HL-60 (cell line): ENCODE measurements around the gene SMG6.
"Not testable (repeated sequence)": the region's sequence is repeated elsewhere in the genome, so short reads cannot be mapped to it uniquely, and the experiment has no call there.

Experiments used
- DNase-seq, 2 experiments: peaks; one replicate each; pipeline ENCODE4 v3.0.0-alpha.2; 2010 to 2020; ENCODE audit warnings: low read depth in 1 of 2, low spot score in 1 of 2
- H3K27ac ChIP-seq: fragments of 250-450 bp; sonication (Bioruptor Pico); replicated peaks from 2 replicates; pipeline ENCODE4 v1.5.1; 2020; ENCODE audit warnings: mild to moderate bottlenecking, moderate library complexity
- H3K27me3 ChIP-seq: fragments of 250-450 bp; sonication (Bioruptor Pico); 2 replicates; pipeline ENCODE4 v1.5.1; 2021; ENCODE audit warnings: mild to moderate bottlenecking, moderate library complexity; ENCODE audit not compliant: insufficient read depth, poor library complexity, severe bottlenecking
- H3K4me3 ChIP-seq: replicated peaks from 2 replicates; pipeline ENCODE4 v1.5.1; 2011; ENCODE audit warnings: mild to moderate bottlenecking, control low read depth, low read length; ENCODE audit not compliant: insufficient read depth
- CTCF ChIP-seq: IDR thresholded peaks from one replicate; pipeline ENCODE4 v1.5.1; 2011; ENCODE audit warnings: low read length, control low read depth, inconsistent platforms; ENCODE audit not compliant: insufficient read depth
- GABPA ChIP-seq: IDR thresholded peaks from 2 replicates; pipeline ENCODE4 v1.6.1; 2012; ENCODE audit warnings: low read depth
- POLR2AphosphoS5 ChIP-seq: IDR thresholded peaks from 2 replicates; pipeline ENCODE4 v1.6.1; 2012; ENCODE audit warnings: low read depth
- REST ChIP-seq: IDR thresholded peaks from 2 replicates; pipeline ENCODE4 v1.6.1; 2012; ENCODE audit warnings: low read depth; ENCODE audit not compliant: insufficient replicate concordance
- SPI1 ChIP-seq: IDR thresholded peaks from 2 replicates; pipeline ENCODE4 v1.6.1; 2012; ENCODE audit warnings: low read depth, mild to moderate bottlenecking, borderline replicate concordance

The SMG6 gene

GRCh38 chr17:2321399-2321798 is 17.8 kb upstream of the SMG6 start:
- H3K27me3 ChIP-seq: no peaks in the 10 kb centered on the region
- TF ChIP-seq REST (no peak), SPI1 (no peak), CTCF (no peak), POLR2AphosphoS5 (no peak), GABPA (no peak)
- H3K4me3 ChIP-seq: no peak overlapping the region
- H3K27ac ChIP-seq: no peak overlapping the region
- no peak for DNase-seq

GRCh38 chr17:2319051-2319450 is 15.5 kb upstream of the SMG6 start:
- DNase-seq: no peak
- no peaks in the 10 kb centered on the region for H3K27me3 ChIP-seq
- no peak overlapping the region for H3K27ac ChIP-seq
- no peak overlapping the region for H3K4me3 ChIP-seq
- TF ChIP-seq REST (no peak), POLR2AphosphoS5 (no peak), GABPA (no peak), CTCF (no peak), SPI1 (no peak)

GRCh38 chr17:2317796-2318195 is 14.2 kb upstream of the SMG6 start:
- TF ChIP-seq REST (no peak), POLR2AphosphoS5 (no peak), GABPA (no peak), CTCF (no peak), SPI1 (no peak)
- H3K27ac ChIP-seq: no peak overlapping the region
- DNase-seq: no peak
- no peaks in the 10 kb centered on the region for H3K27me3 ChIP-seq
- H3K4me3 ChIP-seq: no peak overlapping the region

- DNase-seq, H3K27ac ChIP-seq, H3K4me3 ChIP-seq, H3K27me3 ChIP-seq: not testable (repeated sequence)
These were observed 13.3 kb upstream of the SMG6 start for GRCh38 chr17:2316916-2317205.
